ENCODE results near the gene ANXA2.
A peak's percentile ranks its signal among the peaks of the same experiment; 100 is the strongest.

ANXA2 gene

GRCh38 chr15:60323322-60323721, 74.5 kb downstream of the ANXA2 start:
- peaks cover 0 to 9% (median 2%) of the 10 kb centered on the region in 3 experiments for H3K27me3 ChIP-seq (ENCODE audit: control insufficient read depth in 3 of 3, insufficient read depth in 3 of 3, low read depth in 1 of 3, low read length in 3 of 3)
- WGBS, 2 donors (ENCODE audit: extremely low coverage in 2 of 2, insufficient read length in 2 of 2, insufficient replicate concordance in 1 of 2) = no CpG with 5 or more reads among the region's 5 CpGs
- no peak overlapping the region for H2BK12ac ChIP-seq (ENCODE audit: low read length)

GRCh38 chr15:60320365-60320764, 77.4 kb downstream of the ANXA2 start:
- H3K14ac ChIP-seq (ENCODE audit: low read length) = no peak overlapping the region
- H3K4ac ChIP-seq (ENCODE audit: low read length) = no peak overlapping the region
- H3K36me3 ChIP-seq (replicated peaks in 1 of 2; ENCODE audit: control insufficient read depth in 2 of 2, insufficient read depth in 2 of 2, low read length in 2 of 2) = no peaks in the 10 kb centered on the region
- H4K91ac ChIP-seq (ENCODE audit: low read depth, low read length, poor library complexity) = no peak overlapping the region
- H2AFZ ChIP-seq (ENCODE audit: low read length) = no peak overlapping the region
- H2BK5ac ChIP-seq (ENCODE audit: low read length) = no peak overlapping the region
- no peak for DNase-seq (ENCODE audit: low spot score)
- H2BK12ac ChIP-seq (ENCODE audit: low read length) = no peak overlapping the region
- H2BK15ac ChIP-seq (ENCODE audit: low read length) = no peak overlapping the region
- no peak overlapping the region for H3K23ac ChIP-seq (ENCODE audit: low read depth, low read length, poor library complexity)
- no peak overlapping the region for H3K27ac ChIP-seq (replicated peaks; ENCODE audit: low read length)
- WGBS, 2 donors (ENCODE audit: extremely low coverage in 2 of 2, insufficient read length in 2 of 2, insufficient replicate concordance in 1 of 2) = no CpG with 5 or more reads among the region's 4 CpGs
- no peaks in the 10 kb centered on the region for H3K79me1 ChIP-seq (ENCODE audit: low read depth, low read length)
- H3K9ac ChIP-seq (ENCODE audit: low read depth, low read length, poor library complexity) = no peak overlapping the region
- H2AK5ac ChIP-seq (ENCODE audit: low read depth, low read length) = no peak overlapping the region
- H3K4me2 ChIP-seq (ENCODE audit: insufficient read depth, low read length, poor library complexity, severe bottlenecking) = no peak overlapping the region
- H4K8ac ChIP-seq (ENCODE audit: low read depth, low read length) = no peak overlapping the region
- peaks cover 0 to under 1% (median 0%) of the 10 kb centered on the region in 3 experiments for H3K27me3 ChIP-seq (ENCODE audit: control insufficient read depth in 3 of 3, insufficient read depth in 3 of 3, low read depth in 1 of 3, low read length in 3 of 3)
- H3K4me1 ChIP-seq (ENCODE audit: control insufficient read depth in 2 of 2, insufficient read depth in 1 of 2, low read depth in 1 of 2, low read length in 2 of 2) = peaks cover 2 to 6% of the 10 kb centered on the region in 2 donors
- no peak overlapping the region for H3K4me3 ChIP-seq (ENCODE audit: low read length in 2 of 2)
- H2BK120ac ChIP-seq (ENCODE audit: low read depth, low read length) = no peak overlapping the region
- no peaks in the 10 kb centered on the region for H3K9me3 ChIP-seq (replicated peaks in 1 of 2; ENCODE audit: control insufficient read depth in 2 of 2, insufficient read depth in 1 of 2, low read depth in 1 of 2, low read length in 2 of 2)
- H3K18ac ChIP-seq (ENCODE audit: low read length) = peak overlapping the region; percentile 79

More at GRCh38 chr15:60323322-60323721, 74.5 kb downstream of the ANXA2 start:
- Histone ChIP-seq H3K4me1 (ENCODE audit: control insufficient read depth in 2 of 2, insufficient read depth in 1 of 2, low read depth in 1 of 2, low read length in 2 of 2) (peaks cover 0 to 7% of the 10 kb centered on the region in 2 donors), H3K36me3 (replicated peaks in 1 of 2; ENCODE audit: control insufficient read depth in 2 of 2, insufficient read depth in 2 of 2, low read length in 2 of 2) (no peaks in the 10 kb centered on the region), H2AFZ (ENCODE audit: low read length) (no peak overlapping the region), H2BK120ac (ENCODE audit: low read depth, low read length) (no peak overlapping the region), H3K4ac (ENCODE audit: low read length) (no peak overlapping the region), H3K4me2 (ENCODE audit: insufficient read depth, low read length, poor library complexity, severe bottlenecking) (no peak overlapping the region), H3K9ac (ENCODE audit: low read depth, low read length, poor library complexity) (no peak overlapping the region), H3K14ac (ENCODE audit: low read length) (no peak overlapping the region), H2BK5ac (ENCODE audit: low read length) (no peak overlapping the region), H3K9me3 (replicated peaks in 1 of 2; ENCODE audit: control insufficient read depth in 2 of 2, insufficient read depth in 1 of 2, low read depth in 1 of 2, low read length in 2 of 2) (no peaks in the 10 kb centered on the region), H2BK15ac (ENCODE audit: low read length) (no peak overlapping the region), H4K91ac (ENCODE audit: low read depth, low read length, poor library complexity) (no peak overlapping the region), H3K23ac (ENCODE audit: low read depth, low read length, poor library complexity) (no peak overlapping the region), H3K79me1 (ENCODE audit: low read depth, low read length) (no peaks in the 10 kb centered on the region), H3K18ac (ENCODE audit: low read length) (no peak overlapping the region), H2AK5ac (ENCODE audit: low read depth, low read length) (no peak overlapping the region), H3K27ac (replicated peaks; ENCODE audit: low read length) (no peak overlapping the region), H3K4me3 (ENCODE audit: low read length in 2 of 2) (no peak overlapping the region), H4K8ac (ENCODE audit: low read depth, low read length) (no peak overlapping the region)
- no peak for DNase-seq (ENCODE audit: low spot score)

GRCh38 chr15:60318216-60318867, 79.4 kb downstream of the ANXA2 start:
- Histone ChIP-seq H3K9ac (ENCODE audit: low read depth, low read length, poor library complexity) (no peak overlapping the region), H3K4me3 (ENCODE audit: low read length in 2 of 2) (no peak overlapping the region), H3K27ac (replicated peaks; ENCODE audit: low read length) (no peak overlapping the region), H4K91ac (ENCODE audit: low read depth, low read length, poor library complexity) (no peak overlapping the region), H3K4ac (ENCODE audit: low read length) (no peak overlapping the region), H3K36me3 (replicated peaks in 1 of 2; ENCODE audit: control insufficient read depth in 2 of 2, insufficient read depth in 2 of 2, low read length in 2 of 2) (no peaks in the 10 kb centered on the region), H2BK12ac (ENCODE audit: low read length) (no peak overlapping the region), H2BK15ac (ENCODE audit: low read length) (no peak overlapping the region), H3K18ac (ENCODE audit: low read length) (no peak overlapping the region), H4K8ac (ENCODE audit: low read depth, low read length) (no peak overlapping the region), H3K4me2 (ENCODE audit: insufficient read depth, low read length, poor library complexity, severe bottlenecking) (no peak overlapping the region), H2BK120ac (ENCODE audit: low read depth, low read length) (no peak overlapping the region), H3K4me1 (ENCODE audit: control insufficient read depth in 2 of 2, insufficient read depth in 1 of 2, low read depth in 1 of 2, low read length in 2 of 2) (peaks cover 0 to 9% of the 10 kb centered on the region in 2 donors), H3K79me1 (ENCODE audit: low read depth, low read length) (no peaks in the 10 kb centered on the region), H2BK5ac (ENCODE audit: low read length) (no peak overlapping the region), H2AFZ (ENCODE audit: low read length) (peak overlapping the region; percentile 1), H3K27me3 (ENCODE audit: control insufficient read depth in 3 of 3, insufficient read depth in 3 of 3, low read depth in 1 of 3, low read length in 3 of 3) (peaks cover 0 to 4% (median 0%) of the 10 kb centered on the region in 3 experiments), H3K23ac (ENCODE audit: low read depth, low read length, poor library complexity) (no peak overlapping the region), H2AK5ac (ENCODE audit: low read depth, low read length) (no peak overlapping the region), H3K14ac (ENCODE audit: low read length) (no peak overlapping the region), H3K9me3 (replicated peaks in 1 of 2; ENCODE audit: control insufficient read depth in 2 of 2, insufficient read depth in 1 of 2, low read depth in 1 of 2, low read length in 2 of 2) (no peaks in the 10 kb centered on the region)
- WGBS, 2 donors (ENCODE audit: extremely low coverage in 2 of 2, insufficient read length in 2 of 2, insufficient replicate concordance in 1 of 2) = no CpG with 5 or more reads among the region's 4 CpGs
- DNase-seq (ENCODE audit: low spot score) = no peak

- H3K27me3 ChIP-seq (ENCODE audit: control insufficient read depth in 3 of 3, insufficient read depth in 3 of 3, low read depth in 1 of 3, low read length in 3 of 3) = peaks cover 0 to 4% (median 0%) of the 10 kb centered on the region in 3 experiments
- no peak for DNase-seq (ENCODE audit: low spot score)
Measured at GRCh38 chr15:60316961-60317360, 80.8 kb downstream of the ANXA2 start.

More at GRCh38 chr15:60316961-60317360, 80.8 kb downstream of the ANXA2 start:
- Histone ChIP-seq H2BK15ac (ENCODE audit: low read length) (no peak overlapping the region), H3K4me2 (ENCODE audit: insufficient read depth, low read length, poor library complexity, severe bottlenecking) (no peak overlapping the region), H3K27ac (replicated peaks; ENCODE audit: low read length) (no peak overlapping the region), H4K91ac (ENCODE audit: low read depth, low read length, poor library complexity) (no peak overlapping the region), H2AK5ac (ENCODE audit: low read depth, low read length) (no peak overlapping the region), H3K14ac (ENCODE audit: low read length) (no peak overlapping the region), H3K4ac (ENCODE audit: low read length) (no peak overlapping the region), H3K4me3 (ENCODE audit: low read length in 2 of 2) (no peak overlapping the region), H2BK5ac (ENCODE audit: low read length) (no peak overlapping the region), H3K9me3 (replicated peaks in 1 of 2; ENCODE audit: control insufficient read depth in 2 of 2, insufficient read depth in 1 of 2, low read depth in 1 of 2, low read length in 2 of 2) (no peaks in the 10 kb centered on the region), H2AFZ (ENCODE audit: low read length) (no peak overlapping the region), H3K9ac (ENCODE audit: low read depth, low read length, poor library complexity) (no peak overlapping the region), H2BK12ac (ENCODE audit: low read length) (no peak overlapping the region), H4K8ac (ENCODE audit: low read depth, low read length) (no peak overlapping the region), H2BK120ac (ENCODE audit: low read depth, low read length) (no peak overlapping the region), H3K79me1 (ENCODE audit: low read depth, low read length) (no peaks in the 10 kb centered on the region), H3K4me1 (ENCODE audit: control insufficient read depth in 2 of 2, insufficient read depth in 1 of 2, low read depth in 1 of 2, low read length in 2 of 2) (peaks cover 0 to 9% of the 10 kb centered on the region in 2 donors), H3K18ac (ENCODE audit: low read length) (peak overlapping the region; percentile 79), H3K23ac (ENCODE audit: low read depth, low read length, poor library complexity) (no peak overlapping the region), H3K36me3 (replicated peaks in 1 of 2; ENCODE audit: control insufficient read depth in 2 of 2, insufficient read depth in 2 of 2, low read length in 2 of 2) (no peaks in the 10 kb centered on the region)
- WGBS, 2 donors (ENCODE audit: extremely low coverage in 2 of 2, insufficient read length in 2 of 2, insufficient replicate concordance in 1 of 2) = no CpG with 5 or more reads among the region's 4 CpGs

Measured in neuronal stem cell (in vitro differentiated cells).